Activated CD8-positive, alpha-beta memory T cell treated with anti-CD3 and anti-CD28 coated beads, Interleukin-2, amount 50 U/mL, for 24 hours (primary cell): ENCODE measurements around the gene SPTSSB.

Source experiments
- DNase-seq: peaks from one replicate; pipeline ENCODE4 v3.0.0-alpha.2; 2020; ENCODE audit errors: extremely low read depth

Gene SPTSSB, protein sequence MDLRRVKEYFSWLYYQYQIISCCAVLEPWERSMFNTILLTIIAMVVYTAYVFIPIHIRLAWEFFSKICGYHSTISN

DNA sequence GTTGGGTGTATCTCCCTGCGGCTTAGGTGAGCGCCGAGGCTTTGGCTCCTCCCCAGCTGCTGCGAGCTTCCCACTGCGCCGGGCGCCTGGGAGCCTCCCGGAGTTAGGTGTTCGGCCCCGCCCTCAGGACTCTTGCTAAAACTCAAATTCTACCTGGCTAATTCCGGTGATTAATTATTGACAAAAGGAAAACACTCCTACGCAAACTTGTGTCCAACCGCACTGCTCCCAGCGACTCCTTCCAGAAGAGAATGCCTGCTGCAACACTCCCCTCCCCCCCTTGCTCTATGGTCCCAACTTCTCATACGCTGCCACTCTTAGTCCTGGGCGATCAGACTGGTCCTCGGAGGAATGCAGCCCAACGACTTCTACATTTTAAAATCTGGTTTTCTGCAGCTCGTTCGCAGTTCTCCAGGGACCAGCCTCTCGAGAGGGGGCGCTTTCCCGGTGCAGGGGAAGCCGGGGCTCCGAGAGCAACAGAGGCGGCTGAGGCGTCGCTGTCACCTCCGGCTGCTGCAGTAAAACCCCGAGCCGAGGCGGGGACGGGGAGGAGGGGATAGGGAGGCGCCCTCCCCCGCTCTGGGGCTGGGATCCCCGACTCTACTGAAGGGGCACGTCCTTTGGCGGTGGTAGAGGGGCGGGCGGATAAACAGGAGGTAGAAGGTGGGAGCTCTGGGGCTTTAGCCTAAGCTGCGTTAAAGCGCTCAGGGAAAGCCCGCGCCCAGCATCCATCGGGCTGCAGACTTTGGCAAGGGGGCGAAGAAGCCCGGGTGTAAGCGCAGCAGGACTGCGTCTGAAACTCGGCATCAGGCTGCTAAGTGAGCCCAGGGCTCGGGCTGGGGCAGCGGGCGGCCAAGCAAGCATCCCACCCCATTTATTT, at the start of gene SPTSSB:
Gene SPTSSB, minus strand, starts transcription at position 77 of the 880 bp plus-strand sequence. CDS start 25,194 bp downstream, outside the sequence.
- no peak for DNase-seq

DNA sequence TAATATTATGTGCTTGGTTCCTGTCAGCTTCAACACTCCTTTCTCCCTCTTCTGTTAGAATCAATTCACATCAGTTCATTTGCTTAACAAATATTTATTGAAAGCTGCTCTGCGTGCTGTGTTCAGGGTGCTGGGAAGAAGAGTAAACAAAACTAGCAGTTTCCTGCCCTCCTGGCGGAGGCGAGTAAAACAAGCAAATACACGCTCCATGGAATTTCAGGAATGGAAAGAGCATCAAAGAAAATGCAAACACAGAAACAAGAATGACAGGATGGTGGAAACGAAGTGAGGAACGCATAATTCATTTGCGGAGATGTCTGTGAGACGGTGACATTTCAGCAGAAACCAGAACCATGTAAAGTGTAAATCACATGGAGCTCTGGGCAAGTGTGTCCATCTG, 49.4 kb upstream of the SPTSSB start:
- DNase-seq, result no peak

DNA sequence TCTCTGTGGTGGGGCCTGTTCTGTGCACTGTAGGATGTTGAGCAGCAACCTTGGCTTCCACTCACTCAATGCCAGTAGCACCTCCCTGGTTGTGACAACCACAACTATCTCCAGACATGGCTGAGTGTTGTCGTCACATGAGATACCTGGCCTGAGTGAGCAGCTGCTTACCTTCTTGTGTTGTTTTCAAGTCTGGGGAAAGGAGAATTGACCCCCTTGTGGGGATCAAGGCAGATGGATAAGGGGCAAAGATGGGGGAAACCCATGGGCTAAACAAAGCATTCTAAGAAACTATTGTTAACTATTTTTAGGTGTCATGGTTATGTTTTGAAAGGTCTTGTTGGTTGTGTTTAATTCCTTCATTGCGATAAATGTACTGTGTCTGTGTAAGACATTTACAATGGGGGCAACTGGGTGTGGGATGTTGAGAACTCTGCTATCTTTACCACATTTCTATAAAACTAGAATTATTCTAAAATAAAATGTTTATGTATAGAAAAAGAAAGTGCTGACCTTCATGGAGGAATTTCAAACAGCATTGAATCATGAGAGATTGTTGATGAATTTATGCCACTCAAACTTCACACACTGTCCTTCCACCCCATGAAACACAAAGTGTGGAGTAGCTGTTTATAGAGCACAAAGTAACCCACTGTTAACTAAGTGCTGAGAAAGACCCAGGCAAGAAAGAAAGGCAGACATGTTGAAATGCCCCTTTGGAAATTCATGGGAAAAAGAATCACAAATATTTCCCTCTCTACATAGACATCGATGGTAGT, 48.4 kb upstream of the SPTSSB start:
- DNase-seq, result no peak

DNA sequence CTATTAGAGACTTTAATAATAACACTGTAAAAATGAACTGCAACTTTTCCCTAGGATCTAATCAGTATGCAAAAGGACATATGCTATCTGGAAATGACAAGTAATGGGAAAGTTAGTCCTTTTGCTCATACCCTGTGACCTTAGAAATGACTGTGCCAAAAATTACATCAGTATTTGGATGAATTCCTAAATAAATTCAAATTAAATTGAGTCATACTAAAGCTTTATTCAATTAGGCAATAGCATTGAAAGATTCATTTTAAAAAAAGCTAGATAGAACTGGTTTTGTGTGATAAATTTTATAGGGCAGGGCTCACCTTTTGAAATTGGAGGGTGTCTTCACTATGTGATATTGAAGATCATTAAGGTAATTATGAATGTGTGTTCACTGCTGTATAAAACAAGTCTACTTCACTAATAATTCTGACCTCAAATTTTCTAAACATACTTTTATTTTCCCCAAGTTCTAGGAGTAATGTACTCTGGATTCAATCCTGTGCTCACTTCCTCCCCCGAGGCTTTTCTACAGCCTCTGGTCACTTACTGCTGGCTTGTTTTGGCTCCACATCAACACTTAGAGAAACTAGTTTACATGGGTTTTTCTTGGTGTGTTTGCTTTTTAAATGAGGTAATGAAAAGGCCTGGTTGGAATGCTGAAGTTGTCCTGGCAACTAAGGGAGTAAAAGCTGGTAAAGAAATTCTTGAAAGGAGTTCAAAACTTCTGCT, 44.4 kb upstream of the SPTSSB start:
- no peak for DNase-seq

DNA sequence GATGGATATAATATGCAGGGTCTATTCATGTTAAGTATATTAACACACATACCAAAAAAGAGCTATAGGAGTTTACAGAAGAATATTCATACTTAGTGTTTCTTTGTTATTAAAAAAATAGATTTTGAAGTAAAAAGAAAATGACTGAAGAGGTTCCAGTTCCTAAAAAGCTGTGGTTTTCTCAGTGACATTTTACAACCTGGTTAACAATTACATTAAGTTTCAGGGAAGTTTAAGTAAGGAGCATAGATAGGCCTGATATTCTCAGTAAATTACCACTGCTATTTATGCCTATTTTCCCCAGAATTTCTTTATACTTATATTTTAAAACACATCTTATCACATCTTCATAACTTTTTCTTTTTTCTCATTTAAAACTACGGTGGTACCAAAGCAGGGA, 43.6 kb upstream of the SPTSSB start:
- DNase-seq, result no peak

DNA sequence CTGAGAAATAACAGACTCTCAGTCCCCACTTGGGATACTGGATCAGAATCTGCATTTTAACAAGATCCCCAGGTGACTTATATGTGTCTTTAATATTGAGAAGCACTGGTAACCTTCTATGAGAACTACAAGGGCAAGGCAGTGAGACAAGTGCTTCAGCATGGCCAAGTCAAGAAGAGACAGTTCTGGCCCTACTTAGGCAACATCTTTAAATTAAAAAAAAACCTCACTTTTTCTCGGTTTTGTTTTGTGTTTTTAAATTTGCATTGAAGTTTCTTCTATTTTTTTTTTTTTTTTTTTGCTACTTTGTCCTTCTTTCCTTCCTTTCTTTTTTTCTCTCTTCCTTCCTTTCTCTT, 42.5 kb upstream of the SPTSSB start:
- no peak for DNase-seq

DNA sequence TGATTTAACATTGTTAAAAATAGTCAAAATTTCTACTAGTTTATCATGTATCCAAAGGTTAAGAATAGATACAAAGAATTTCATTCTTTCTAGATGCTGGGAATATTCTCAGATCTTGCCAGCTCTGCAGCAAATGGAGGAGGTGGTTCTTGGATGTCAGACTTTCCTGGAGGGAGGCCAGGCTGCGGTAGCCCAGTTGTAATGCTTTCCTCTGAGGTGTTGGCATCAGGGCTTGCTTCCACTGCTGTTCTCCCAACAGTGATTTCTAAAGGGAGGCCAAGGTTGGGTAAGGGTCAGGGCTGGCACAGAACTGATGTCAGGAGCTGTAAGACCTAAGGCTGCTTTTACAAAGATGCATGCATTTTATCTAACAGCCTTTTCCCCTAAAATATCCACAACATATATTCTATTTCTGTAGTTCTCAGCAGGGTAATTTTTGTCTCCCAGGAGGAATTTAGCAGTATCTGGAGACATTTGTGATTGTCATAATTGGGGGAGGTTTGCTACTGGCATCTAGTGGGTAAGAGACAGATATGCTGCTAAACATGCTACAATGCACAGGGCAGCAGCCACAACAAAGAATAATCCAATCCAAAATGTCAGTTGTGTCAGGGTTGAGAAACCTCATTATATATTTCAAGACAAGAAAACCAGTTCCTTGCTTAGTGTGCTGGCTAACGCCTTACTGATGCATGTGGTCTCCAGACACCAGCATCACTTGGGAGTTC, 42.0 kb upstream of the SPTSSB start:
- no peak for DNase-seq

DNA sequence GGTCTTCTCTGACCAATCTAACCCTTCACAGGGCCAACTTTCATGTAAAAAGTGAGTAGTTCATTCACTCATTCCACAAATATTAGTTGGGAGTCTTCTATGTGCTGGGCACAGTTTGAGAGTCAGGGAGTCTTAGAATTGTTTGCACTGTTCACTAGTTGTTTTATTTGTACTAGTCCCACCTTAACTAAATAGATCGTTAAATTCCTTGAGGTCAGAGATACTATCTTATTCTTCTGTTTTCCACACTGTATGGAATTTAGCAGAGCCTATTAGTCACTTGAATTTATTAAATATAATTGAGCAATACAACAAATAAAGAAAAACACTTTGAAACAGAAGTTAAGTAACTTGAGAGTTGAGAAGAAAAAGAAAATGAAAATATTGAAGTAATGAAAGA, 40.8 kb upstream of the SPTSSB start:
- DNase-seq, result no peak

DNA sequence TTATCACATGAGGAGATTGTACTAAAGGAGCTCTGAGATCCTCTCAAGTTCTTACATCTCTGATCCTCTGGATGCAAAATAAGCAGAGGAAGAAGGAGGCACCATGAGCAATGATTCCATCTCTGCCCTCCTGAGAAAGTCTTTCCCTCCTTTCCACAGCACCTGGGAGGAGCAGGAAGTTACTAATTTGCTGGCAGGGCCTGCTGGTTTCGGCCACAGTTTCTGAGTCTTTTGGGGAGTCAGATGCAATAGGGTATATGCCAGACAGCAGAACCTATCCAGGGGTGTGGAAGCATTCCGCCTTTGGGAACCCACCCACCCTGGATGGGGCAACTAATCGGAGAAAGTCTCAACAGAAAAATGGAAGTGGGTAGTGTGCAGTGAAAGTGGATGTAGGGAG, 38.5 kb upstream of the SPTSSB start:
- no peak for DNase-seq

DNA sequence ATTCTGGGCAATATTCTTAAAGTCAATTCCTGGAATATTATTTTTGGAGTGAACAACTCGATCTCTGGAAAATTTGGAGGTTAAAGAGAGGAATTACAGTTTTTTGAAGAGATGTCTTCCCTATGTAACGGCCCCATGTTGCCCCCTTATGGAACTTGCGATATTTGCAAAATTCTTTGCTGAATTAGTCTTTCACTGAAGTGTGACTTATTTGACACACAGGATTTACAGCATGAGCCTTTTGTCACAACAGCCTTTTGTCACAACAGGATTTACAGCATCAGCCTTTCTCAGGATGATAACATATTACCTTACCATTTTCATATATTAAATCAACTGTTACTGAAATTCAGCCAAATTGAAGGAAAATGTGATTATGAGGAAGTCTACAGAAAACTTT, 37.8 kb upstream of the SPTSSB start:
- no peak for DNase-seq

DNA sequence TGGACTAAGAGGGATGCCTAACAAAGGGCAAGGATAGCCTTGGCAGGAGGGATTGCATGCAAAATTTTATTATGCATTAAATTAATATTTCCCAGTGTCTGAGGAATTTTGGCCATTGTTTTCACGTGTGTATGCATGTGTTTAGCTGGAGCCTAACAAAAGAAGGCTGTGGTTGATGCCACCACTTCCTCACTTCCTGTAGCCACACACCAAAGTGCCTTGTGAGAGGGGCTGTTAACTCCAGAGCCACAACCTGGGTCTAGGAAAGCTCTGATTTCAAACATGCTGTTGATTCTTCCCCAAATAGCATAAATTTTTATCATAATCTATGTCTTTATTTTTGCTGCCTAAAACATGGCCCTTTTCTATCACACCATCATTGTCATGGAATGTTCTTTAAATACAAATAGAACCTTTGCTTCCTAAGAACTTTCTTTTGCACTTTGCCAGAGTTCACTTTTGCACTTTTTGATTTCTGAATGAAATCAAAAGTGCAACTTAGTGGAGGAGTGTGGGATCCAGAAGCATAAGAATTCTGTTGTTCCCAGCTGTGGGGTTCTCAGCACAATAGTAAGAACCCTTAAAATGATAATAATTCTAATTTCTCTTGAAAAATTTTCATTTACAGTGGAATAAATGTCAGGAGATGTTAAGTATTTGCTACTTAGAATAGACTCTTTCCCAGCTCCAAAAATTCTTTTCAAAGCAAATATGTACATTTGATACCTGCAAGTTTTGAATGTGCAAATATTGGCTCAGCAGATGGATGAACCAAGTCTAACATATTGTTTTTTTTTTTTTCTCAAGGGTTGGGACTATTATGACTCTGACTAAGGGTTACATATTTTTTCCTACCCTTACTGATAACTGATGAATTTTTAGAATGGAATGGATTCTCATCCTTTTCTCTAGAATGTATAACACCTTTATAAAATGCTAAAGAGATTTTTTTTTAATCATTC, 35.6 kb upstream of the SPTSSB start:
- DNase-seq, result no peak

DNA sequence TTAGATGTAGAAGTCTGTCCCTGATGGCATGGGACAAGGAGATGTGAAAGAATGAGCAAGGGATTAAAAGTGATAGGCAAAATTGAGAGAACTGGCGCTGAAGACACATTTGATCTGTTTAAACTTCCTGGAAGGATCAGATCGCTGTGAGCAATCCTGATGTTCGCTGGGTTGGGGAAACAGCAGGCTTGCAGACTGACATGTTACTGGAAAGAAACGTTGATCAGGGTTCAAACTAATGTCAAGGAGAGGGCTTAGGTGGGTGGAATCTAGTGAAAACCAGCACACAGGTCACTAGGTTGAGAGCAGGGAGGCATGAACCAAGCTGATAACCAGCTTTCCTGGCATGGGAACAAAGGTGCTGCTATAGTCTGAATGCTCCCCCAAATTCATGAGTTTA, 34.5 kb upstream of the SPTSSB start:
- no peak for DNase-seq

DNA sequence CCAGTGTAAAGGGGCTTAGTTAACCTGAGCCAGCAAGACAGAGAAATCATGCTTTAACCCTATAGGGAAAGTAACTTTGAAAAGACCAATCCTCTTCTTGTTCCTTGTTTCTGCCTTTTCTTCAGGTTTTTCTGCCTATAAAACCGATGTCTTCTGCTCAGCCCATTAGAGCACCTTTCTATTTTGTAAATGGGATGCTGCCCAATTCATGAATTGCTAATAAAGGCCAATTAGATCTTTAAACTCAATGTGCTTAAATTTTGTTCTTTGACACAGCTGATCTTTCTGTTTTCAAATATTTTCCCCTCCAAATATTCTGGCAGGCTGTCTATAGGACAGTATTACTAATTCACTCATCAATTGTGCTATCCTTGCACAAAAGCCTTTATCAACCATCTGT, 33.8 kb upstream of the SPTSSB start:
- DNase-seq, result no peak

DNA sequence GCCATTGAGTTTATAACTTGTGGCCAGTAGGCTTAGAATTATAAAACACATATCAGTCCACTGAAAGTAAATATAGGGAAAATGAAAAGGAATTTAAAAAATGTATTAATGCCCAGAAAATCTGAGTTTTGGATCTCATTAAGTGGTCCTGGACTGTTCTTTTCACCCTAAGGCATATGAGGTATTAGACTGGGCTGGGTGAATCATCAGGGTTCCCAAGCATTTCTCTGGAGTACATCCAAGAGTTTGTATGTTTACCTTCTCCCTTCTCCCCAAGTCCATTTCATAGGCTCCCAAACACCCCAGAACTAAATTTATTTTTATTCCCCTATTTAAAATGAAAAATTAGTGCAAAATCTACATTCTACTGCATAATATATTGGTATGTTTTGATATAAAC, 31.9 kb upstream of the SPTSSB start:
- no peak for DNase-seq

DNA sequence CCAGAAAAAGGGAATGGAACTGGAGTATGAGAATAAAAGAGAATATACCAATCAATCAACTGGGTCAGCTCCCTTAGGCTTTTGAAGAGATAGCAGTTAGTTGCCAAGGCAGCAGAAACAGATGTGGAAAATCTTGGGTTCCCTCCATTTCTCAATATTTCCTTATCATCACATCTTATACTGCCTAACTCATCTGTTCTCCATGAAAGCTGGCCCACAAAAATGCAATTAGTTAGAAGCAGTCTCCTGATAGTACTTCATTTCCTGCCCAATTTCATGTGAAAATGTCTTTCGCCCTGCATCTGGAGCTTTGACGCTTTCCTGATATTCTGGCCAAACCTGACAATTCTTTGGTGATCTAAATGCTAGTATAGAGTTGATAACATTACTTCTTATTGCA, 30.1 kb upstream of the SPTSSB start:
- DNase-seq, result no peak

DNA sequence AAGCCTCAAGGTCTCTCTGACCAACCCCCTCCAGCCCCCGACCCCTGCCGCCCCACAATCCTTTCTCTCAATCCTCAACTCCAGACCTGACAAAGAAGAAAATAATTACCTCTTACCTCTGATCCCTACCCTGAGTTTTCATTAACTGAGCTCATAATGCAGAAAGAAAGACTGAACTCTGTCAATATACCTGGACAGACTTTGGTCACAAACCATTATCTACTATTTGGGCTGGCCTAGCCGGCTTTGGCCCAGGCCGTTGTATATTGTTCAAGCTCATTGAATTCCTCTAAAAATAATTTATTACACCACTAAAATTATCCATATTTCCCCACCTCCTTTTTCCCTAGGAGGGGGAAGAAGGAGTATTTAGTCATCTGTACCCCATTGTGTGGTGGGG, 29.3 kb upstream of the SPTSSB start:
- no peak for DNase-seq

DNA sequence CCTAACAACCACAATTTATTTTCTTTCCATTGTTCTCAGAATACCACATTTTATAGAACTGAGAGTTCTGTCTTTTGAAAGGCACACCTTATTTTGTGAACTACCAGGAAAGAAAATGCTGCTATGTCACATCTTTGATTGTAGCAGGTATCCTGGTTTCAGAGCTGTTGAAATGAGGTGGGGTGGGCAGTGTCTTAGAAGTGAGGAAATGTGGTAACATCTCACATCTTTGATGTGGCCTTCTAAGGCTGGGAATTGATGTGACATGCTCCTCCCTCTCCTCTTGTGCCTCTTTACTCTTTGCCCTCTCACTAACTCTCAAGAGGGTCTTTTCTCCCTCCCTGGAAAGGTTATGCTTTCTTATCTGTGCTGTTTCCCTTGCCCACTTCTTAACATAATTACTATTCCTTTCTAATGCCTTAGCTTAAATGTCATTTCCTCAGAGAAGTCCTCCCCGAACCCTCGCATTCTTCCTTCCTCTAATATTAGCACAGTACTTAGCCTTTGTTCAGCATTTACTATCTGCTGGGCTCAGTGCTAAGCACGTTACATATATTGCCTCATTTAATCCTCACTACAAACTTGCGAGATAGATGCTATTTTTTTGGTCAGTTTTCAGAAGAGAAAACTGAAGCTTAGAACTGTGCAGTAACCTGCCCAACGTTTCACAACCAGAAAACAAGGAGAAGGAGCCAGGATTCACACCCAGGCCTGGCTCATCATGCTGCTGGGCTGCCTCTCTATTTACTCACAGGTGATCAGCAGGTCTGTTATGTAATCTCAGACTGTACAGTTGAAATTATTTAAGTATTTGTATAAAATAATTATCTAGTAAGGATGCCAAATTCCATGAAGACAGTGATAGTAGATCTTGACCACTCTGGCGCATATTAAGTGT, 24.0 kb upstream of the SPTSSB start:
- no peak for DNase-seq

DNA sequence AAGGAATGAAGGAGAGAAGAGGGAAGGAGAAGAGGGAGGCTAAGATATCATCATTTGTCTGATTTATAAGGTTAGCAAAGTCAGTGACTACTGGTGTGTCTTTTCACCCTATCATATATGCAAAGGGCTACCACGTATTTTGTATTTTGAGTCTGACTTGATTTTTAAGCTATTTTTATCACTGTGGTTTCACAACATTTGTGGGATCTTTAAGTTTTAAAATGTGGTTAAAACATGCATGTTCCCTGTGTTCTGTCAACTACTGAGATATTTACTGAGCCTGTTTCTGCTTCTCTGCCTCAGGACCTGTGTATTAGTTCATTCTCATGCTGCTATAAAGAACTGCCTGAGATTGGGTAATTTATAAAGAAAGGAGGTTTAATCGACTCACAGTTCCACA, 22.5 kb upstream of the SPTSSB start:
- DNase-seq, result no peak

DNA sequence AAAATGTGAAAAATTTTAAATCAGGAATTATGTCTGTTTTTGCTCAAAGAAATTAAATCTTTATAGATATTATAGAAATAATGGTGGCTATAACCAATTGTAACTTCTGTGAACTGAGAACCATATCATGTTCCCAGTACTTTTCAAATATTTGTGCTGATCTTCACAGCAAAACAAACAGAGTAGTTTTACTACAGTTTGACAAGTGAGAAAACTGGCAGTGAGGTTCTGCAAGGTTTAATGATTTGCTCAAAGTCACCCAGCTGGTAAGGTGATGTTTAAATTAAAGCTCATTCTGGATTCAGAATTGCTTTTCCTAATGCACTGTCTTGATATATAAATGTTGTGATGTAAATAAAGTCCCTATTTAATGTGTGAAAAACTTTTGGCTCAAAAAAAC, 22.0 kb upstream of the SPTSSB start:
- DNase-seq, result no peak

DNA sequence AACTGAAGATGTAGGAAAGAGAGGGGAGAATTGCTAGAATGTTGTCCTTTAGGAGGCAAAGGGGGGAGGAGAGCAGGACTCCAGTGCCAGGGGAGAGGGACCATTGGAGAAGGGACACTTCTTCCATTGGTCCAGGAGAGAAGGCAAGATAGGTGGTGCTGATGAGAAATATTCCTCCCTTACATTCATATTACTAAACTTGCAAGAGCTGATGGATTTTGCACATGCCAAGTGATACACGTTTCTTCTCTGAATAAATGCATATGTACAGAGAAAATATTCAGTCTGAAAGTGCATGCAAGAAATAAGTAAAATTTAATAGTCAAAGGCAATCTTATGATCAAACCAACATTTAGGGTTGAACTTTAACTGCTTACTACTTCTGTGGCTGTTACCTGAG, 21.5 kb upstream of the SPTSSB start:
- no peak for DNase-seq
